ENCODE measurements around the gene NKAIN4.

NKAIN4 gene

DNA sequence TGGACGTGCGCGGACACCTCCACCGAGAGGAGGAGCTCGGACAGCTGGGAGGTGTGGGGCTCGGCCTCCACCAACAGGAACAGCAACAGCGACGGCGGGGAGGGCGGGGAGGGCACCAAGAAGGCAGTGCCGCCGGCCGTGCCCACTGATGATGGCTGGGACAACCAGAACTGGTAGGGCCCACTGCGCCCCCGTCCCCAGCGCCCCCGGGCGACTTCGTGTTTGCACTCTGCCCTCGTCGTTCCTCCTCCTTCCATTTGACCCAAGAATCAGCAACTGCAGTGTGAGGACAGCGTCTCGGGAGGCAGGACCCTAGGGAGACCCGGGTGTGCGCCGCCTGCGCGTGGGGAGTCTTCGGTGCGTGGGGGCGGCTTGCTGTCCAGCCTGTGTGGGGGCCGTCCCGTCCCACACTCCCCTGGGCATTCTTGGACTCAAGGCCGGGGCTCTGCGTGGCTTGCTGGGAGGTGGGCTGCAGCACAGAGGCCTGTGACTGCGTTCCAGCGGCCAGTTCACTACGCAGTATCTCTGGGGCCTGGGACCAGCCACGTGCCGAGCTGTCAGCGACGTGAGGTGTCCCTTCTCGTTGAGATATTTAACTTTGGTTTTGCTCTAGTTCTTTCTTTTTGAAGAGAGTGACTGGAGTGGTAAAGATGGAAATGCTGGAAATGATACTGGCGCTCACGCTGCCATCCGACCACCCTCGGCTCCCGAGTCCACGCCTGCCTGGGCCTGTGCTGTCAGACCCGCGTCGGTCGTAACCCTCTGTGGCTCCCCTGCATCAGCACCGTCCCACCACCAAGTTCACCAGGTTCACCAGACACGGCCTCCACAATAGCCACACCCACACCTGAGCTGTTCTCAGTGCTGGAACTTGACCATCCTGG lies 33.7 kb upstream of the NKAIN4 start:
- no peak for FAIRE-seq

DNA sequence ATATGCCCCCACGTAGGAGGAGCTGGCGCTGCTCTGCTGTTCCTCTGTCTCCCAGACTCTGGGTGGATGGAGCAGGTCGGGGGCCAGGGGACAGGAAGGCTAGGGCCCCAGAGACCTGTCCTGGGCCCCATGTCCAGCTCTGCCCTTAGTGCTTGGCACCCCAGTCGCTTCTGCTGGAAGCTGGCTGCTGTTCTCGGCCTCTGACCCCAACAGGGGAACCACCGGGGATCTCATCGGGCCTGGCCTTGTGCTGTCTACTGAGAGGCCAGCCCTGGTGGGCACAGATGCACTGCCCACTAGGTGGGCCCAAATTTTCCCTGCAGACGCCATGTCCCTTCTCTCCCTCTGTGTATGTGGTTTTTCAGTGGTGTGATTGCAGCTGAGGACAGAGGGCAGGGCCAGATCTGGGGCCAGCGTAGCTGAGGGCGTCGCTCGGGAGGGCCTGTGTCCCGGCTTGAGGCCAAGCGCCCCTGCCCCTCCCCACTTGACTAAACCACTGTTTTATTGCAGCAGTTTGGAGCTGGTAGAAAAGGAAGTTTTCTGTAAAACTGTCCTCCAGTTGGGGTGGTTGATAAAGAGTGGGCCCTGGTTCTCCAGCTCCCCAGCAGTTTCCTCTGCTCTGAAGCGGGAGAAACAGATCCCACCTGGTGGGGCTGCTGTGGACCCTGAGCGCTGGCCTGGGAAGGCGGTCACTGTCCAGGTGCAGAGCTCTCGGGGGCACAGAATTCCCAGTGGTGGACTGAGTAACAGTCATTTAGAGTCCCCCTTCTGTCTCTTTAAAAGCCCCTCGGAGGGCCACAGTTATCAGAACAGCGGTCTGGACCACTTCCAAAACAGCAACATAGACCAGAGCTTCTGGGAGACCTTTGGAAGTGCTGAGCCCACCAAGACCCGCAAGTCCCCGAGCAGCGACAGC lies 32.8 kb upstream of the NKAIN4 start:
- FAIRE-seq = no peak

DNA sequence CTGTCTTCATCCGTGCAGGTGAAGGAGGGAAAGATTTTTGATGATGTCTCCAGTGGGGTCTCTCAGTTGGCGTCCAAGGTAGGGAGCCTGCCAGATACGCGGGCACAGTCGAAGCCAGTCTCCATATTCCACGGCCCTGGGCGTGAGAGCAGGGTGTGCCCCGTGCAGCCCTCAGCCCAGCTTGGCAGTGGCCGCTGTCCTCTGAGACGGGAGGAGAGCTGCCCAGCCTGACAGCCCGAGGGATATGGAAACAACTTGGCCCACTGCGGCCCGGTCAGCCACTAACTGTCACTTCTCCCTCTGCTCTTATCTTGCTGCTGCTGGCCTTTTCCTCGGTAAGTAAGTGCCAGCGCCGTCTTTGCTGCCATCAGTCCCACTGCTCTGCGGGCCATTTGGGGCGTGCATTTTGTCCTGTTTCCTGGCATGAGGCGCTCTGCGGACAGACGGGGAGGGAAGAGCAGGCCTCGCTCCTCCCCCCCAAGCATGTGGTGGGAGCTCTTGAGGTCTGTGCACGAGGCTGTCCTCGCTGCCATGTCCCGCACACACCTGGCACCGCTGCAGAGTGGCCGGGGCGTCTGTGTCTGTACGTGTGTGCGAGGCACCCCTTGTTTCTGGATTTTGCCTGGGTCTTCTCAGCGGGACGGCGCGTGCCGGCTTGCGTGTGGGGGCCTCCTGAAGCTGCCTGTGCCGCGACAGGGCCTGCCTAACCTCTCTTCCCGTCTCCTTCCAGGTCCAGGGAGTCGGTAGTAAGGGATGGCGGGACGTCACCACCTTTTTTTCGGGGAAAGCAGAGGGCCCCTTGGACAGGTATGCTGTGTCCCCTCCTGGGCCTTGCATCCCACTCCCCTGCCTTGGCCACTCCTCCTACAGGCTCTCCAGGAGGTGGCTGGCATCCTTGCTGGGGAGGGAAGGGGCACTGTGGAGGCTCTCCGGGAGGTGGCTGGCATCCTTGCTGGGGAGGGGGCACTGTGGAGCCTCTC lies 31.7 kb upstream of the NKAIN4 start:
- no peak for FAIRE-seq

DNA sequence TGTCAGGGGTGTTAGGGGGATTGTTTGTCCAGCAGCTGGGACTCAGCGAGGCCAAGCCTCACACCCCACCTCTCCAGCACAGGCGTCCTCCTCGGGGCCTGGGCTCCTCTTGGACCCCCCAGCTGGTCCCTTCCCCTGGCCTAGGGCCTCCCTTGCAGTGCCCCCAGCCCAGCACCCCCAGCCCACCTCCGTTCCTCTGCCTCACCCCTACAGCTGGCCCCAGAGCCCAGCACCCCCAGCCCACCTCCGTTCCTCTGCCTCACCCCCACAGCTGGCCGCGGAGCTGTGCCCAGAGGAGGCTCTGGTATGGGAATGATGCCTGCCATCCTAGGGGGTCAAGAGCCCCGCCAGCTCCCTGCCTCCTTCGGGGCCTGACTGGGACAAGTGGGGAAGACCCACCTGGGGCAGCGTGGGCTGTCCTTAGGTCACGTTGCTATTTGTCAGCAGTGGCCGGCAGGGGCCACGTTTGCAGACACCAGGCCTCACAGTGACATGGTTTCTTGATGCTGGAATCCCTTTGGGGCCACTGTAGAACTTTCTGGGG lies 30.8 kb upstream of the NKAIN4 start:
- FAIRE-seq = no peak

DNA sequence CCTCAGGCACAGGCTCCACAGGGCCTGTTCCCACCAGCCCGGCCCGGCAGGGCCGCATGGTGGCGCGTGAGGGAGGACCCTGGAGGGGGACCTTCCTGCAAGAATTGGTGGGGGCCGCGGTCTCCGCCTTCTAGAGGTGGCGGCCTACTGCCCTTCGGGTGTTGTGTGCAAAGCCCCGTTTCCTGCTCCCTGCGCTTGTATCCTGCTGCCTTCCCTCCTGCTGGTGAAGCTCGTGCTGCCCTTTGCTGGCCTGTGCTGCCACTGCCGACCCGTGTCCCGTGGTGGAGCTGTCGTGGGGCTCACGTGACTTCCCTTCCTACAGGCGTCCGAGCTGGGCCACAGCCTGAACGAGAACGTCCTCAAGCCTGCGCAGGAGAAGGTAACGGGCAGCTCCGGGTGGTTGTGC lies 30.3 kb upstream of the NKAIN4 start:
- no peak for FAIRE-seq

DNA sequence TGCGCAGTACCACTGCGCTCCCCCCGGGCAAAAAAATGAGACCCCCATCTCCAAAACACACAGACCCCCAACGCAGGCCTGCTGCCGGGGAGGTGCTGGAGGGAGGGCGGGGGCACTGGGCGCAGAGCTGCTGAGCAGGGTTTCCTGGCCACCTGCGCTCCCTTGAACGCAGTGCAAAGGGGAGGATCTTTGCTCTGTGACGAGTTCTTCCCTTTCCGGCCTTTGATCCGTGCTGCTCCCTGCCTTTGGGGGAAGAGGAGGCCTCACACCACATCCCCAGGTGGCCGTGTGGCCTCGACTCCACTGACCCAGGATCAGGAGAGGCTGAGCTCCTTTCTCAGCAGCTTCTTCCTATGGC lies 29.8 kb upstream of the NKAIN4 start:
- no peak for FAIRE-seq

DNA sequence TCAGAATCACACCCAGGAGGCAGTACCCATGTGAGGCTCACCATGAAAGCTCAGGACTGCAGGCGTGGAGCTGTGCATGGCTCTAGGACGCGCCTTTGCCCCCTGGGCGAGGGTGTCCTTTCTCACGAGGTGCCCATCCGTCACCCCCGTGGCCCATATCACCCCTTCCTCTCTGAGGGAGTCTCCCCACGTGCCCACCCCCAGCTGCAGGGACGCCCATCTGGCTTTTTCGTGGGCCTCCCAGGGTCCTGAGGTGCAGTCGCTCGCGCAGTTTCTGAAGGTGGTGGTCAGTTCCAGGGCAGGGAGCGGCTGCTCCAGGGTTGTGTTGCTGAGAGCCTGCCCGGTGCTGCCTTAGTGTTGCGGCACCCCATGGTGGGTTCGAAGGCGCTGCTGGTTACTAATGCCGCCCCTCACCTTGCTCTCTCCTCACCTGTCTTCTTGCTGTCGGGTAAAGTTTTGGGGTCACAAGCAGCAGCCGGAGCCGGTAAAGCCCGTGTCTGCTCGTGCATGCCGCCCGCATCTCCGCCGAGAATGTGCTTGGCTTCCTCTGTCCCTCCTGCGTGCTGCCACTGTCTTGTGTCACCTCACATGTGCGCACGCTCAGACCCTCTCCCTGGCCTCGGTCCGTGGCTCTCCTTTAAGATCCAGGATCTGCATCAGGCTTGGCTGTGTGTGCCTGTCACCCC lies 29.3 kb upstream of the NKAIN4 start:
- no peak for FAIRE-seq

DNA sequence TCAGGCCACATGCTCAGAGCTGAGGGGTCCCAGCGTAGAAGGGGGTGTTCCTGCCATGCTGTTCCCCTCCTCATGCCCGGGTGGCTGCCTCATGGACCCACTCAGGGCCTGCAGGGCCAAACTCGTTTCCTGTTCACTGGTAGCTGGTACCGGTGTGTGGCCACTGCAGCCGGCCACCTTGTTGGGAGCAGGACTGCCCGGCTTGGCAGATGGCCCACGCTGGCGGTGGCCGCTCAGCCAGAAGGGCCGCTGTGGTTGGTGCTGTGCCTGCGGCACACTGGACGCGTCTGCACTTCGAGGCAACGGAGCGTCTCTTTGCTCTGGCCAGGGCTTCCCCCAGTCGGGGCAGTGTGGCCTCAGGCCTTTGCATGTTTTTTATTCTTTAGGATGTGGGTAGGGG lies 28.7 kb upstream of the NKAIN4 start:
- FAIRE-seq = no peak

DNA sequence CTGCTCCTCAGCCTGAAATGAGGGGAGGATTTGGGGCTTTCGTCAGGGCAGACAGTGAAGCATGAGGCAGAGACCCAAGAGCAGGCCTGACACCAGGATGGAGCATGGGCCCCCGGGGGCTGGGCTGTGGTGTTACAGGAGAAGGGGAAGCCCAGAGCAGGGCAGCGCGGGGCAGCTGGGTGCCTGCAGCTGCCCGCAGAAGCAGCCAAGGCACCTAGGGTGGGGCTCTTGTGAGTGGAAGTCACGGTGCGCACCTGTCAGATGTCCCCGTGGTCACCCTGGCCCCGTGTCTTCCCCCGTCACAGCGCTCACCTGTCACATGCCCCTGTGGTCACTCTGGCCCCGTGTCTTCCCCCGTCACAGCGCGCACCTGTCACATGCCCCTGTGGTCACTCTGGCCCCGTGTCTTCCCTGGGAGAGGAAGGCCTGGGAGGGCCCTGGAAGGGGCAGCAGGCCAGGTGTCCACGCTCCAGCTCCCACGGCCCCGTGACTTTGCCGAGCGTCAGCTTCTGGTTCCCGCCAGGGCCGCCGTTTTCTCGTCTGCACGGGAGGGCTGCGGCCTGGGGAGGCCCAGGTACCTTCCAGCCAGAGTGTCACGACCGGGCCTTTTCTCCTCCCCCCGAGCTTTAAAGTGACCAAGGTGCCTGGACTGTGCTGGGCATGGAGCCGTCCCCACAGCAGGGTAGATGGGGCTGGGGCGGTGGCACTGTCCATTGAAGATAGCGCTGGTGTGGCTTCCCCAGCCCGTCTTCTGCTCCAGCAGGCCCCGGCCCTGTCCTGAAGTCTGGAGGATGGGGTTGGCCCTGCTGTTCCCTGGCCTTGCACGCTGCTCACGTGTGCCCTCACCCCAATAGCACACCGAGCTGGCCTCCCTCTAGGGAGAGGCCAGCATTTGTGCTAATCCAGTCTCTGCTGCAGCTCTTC lies 27.7 kb upstream of the NKAIN4 start:
- no peak for FAIRE-seq

DNA sequence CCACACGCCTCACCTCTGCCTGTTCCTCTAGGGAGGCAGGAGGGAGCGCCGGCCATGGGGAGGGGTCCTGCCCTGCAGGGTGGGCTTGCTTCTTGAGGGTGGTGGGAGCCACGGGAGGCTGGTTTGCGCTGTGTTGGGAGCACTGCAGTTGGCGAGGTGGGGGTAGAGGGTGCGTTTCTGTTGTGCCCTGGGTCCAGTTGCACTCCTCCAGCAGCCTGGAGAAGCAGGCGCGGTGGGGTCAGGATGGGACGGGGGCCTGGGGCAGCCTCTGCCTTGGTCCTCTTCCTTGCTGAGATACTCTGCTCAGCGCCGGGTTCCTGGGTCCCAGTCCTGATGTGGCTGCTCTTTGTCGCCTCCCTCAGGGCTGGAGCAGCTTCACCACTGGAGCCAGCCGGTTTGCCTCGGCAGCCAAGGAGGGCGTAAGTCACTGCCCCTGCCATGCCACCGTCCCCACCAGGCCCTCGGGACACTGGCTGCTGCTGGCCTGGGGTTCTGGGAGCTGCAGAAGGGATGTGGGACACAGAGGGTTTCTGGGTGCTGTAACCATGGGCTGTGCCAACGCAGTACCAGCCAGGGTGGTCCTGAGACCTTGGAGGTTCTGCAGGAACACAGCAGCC lies 26.8 kb upstream of the NKAIN4 start:
- no peak for FAIRE-seq

DNA sequence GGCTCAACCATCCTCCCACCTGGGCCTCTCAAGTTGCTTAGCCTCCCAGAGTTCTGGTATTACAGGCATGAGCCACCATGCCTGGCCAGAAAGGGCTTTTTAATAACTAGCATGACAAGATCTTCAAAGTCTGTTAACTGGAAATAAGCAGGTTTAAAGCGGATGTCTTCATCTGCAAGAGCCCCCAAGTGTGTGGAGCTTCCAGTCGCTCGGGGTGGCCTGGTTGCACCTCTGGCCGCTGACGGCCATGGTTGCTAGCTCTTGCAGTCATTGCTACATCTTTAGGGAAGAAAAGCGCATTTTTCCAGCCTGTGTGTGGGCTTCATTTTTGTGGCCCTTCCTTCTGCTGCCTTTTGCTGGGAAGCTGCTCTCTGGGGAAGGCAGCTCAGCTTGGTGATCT lies 26.1 kb upstream of the NKAIN4 start:
- no peak for FAIRE-seq

DNA sequence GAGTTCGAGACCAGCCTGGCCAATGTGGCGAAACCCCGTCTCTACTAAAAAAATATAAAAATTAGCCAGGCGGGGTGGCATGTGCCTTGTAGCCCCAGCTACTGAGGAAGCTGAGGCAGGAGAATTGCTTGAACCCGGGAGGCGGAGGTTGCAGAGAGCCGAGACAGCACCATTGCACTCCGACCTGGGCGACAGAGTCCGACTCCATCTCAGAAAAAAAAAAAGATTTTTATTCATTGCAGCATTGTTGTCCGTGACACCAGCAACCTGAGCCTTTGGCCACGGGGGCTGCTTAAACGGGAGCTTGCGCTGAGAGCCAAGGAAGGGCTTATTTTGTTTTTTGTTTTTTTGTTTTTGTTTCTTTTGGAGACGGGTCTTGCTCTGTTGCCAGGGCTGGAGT lies 25.7 kb upstream of the NKAIN4 start:
- no peak for FAIRE-seq

DNA sequence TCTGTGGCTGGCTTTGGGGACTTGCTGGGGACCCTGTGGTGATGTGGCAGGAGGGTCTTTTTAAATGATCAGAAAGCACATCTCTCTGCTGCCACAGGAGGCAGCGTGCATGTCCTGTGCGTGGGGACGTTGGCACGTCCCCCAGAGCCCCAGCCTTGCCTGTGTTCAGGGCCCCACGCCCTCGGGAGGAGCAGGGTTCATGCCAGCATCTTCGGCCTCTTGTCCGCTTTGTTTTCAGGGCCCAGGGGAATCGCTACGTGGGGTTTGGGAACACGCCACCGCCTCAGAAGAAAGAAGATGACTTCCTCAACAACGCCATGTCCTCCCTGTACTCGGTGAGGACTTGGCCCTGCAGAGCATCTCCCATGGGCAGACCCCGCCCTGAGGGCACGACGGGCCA lies 24.4 kb upstream of the NKAIN4 start:
- FAIRE-seq = no peak

DNA sequence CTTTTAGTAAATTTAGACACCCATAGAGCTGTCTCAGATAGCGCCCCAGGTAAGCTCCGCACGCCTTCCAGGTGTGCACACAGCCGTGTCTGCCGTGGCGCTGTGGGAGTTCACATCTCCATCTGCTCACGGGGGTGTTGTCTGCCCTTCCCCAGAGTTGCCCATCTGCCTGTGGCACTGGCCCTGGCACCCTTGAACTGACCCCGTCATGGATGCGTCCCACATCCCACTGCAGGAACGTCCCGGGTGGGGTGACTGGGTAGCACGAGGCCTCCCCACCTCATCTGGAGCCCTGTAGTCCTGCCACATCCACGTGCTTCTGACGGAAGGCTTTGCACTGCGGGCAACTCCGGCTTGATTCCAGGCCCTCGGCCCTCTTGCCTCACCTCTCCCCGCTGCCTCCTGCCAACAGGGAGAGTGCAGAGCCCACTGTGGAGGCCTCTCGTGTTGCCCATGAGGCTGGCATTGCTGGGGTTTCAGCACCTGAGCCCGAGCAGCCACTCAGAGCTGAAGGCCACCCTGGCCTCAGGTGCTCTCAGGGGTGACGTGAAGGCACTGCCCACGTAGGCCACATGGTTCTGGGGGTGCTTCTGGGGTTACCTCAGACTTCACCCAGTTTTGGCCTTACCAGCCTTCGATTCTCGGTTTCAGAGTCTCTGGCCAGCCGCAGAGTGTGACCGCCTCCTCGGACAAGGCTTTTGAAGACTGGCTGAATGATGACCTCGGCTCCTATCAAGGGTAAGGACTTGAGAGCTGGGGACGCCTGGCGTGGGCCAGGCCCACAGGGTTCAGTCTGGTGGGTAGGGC lies 23.4 kb upstream of the NKAIN4 start:
- no peak for FAIRE-seq

DNA sequence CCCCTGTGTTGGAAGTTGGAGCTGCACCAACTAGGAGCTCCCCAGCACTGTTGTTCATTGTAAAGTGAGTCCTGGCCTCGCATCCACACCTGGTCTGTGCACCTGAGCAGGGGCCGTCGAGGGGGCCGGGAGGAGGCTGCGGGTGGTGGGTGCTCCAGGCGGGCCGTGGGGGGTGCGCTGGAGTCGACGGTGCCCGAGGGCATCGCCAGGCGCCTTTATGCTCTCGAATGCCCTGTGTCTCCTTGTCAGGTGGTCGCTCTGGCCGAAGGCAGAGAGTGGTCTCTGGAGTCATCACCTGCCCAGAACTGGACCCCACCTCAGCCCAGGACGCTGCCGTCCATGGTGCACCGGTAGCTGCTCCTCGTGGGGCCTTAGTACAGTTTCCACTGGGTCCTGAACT lies 22.7 kb upstream of the NKAIN4 start:
- no peak for FAIRE-seq

DNA sequence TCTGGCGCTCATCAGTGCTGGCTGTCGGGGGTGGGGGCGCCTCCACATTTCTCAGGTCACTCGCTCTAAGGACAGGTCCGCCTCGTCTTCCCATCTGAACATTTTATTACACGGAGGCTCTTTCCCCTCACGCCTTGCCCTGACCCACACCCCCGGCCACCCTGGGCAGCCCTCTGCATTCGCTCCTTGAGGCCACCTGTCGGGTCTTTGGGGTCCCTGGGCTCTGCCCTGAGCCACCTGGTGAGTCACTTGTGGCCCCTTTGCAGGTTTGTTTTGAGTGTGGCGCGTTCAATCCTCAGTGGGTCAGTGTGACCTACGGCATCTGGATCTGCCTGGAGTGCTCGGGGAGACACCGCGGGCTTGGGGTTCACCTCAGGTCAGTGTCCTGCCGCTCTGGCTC lies 21.6 kb upstream of the NKAIN4 start:
- no peak for FAIRE-seq

DNA sequence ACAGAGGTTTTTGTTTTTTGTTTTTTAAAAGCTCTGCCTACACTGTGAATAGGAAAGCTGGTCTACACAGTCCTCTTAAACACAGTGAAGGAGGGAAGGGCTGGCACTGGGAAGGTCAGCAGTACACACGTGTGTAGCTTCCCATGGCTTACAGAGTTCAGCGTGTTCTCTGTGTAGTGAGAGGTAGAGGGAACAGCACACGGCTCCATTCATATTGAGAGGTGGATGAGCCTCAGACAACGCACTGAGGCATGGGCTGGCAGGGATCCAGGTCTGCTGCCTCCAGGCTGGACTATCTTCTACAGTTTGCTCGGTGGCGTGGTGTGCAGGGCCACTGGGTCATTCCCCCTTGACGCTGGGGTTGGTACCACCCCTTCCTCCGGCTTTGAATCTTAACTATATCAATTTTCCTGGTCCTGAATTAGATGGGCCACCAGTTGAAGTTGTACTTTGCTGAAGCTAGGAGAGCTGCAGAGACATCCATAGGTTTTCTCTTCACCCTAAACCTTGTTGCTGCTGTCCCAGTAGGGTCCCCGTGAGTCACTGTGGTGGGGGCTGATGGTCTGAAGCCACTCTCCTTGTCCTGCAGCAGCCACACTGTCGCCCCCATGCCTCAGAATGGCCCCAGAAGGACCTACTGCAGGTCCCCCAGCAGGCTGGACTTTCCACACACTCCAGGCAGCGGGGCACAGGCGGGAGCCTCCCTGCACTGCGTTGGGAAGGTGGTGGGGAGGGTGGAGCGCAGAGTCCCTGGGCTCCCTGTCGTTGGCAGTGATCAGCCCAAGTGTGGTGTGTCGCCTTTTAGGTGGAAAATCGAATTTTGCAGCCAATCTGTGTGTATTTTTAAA lies 20.3 kb upstream of the NKAIN4 start:
- no peak for FAIRE-seq

DNA sequence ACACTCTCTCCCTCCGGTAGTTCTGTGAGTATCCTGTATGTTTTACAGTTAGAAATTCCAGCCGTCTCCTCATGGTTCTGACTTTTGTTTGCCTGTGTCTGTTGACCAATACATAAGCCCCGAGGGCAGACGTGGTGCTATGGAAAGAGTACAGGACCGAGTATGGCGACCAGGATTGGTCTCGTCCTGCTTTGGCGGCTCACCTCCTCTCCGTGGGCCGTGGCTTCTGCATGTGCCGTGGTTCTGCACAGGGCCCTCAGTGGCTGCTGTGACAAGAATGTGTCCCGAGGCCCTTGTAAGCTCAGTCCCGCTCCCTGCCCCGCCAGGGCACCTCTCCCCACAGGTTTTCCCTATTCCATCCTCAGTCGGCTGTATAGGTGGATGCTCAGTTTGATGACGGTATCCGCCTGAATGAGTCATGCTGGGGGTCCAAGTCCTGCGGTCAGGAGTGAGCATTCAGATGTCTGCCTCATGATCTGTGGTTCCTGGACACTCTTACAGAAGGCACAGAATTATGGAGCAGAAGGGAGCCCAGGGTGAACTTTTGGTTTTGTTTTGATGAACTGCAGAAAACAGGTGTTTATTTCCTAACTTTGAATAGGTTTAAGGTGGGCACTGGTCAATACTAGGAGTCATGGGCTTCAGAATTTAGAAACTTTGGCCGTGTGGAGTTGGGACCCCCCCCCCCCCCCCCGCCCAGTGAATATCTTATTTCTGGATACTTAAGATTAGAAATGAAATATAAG lies 19.5 kb upstream of the NKAIN4 start:
- no peak for FAIRE-seq

Measured in G401.6 (cell line).